Daoy (cell line): Measurements from ENCODE around the gene KLF2. TPM values are rescaled to one million over a fixed set of nuclear protein-coding genes. Genes with fewer than 3 reads are reported as not detected.
"Not testable (repeated sequence)": the region's sequence is repeated elsewhere in the genome, so short reads cannot be mapped to it uniquely, and the experiment has no call there.

Experiments
- DNase-seq: peaks from one replicate; pipeline ENCODE4 v3.0.0-alpha.2; 2015; ENCODE audit warnings: low read depth
- total RNA-seq: library from RNA; depleted of rRNA; stranded (reverse); fragments of >200 nt; shearing (Covaris generic); gene quantifications from 2 replicates; pipeline ENCODE4 v1.2.3, GENCODE V29; 2014; rRNA removed

KLF2 gene
- 0.33 and 1.9 TPM in 2 replicates for total RNA-seq

DNA sequence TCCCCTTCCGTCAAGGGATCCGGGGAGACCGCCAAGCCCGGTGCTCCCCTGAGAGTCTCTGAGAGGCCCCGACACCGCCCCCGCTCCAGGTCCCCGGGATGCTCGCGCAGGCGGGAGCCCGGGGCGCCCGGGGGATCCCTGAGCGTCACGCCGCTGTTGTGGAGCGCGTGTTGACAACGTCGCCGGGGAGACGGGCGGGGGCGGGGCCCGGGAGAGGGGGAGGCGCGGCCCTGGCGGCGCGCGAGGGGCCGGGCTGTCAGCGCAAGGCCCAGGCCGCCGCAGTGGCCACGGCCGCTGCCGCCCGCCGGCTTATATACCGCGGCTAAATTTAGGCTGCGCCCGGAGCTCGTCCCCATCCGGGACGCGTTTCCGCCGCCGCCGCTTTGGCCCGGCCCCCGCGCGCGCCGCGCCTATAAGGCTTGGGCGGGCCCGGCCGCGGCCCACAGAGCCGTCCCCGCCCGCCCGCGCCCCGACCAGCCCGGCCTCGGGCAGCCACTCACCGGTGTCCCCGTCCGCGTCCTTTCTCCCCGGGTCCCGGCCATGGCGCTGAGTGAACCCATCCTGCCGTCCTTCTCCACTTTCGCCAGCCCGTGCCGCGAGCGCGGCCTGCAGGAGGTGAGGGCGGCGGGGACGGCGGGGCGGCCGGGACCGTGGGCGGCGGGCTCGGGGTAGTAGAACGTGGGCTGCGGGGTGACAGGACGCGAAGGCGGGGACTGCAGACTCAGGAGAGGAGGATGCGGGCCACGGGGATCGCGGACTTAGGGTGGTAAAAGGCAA lies at the start of gene KLF2:
Gene KLF2, plus strand, starts transcription at position 443 of the 777 bp plus-strand sequence. Its CDS starts 98 bp downstream, at position 541.
- peak; percentile 92 for DNase-seq

DNA sequence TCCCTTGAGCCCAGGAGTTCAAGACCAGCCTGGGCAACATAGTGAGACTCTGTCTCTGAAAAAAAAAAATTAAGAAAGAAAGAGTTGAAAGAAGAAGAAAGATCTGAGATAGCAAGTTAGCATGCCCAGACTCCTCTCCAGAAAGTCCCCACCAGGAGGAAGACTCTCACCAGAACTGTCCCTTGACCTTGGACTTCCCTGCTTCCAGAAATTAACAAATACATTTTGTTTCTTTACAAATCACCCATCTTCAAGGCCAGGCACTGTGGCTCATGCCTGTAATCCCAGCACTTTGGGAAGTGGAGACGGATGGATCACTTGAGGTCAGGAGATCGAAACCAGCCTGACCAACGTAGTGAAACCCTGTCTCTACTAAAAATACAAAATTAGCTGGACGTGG lies 44.3 kb upstream of the KLF2 start:
- DNase-seq: no peak

DNA sequence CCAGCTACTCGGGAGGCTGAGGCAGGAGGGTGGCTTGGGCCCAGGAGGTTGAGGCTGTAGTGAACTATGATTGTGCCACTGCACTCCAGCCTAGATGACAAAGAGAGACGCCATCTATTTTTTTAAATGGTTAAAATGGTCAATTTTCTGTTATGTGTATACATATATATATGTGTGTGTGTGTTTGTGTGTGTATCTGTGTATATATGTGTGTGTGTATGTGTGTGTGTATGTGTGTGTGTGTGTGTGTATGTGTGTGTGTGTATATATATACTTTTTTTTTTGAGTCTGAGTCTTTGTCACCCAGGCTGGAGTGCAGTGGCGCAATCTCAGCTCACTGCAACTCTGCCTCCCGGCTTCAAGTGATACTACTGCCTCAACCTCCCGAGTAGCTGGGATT lies 42.9 kb upstream of the KLF2 start:
- DNase-seq: no peak

DNA sequence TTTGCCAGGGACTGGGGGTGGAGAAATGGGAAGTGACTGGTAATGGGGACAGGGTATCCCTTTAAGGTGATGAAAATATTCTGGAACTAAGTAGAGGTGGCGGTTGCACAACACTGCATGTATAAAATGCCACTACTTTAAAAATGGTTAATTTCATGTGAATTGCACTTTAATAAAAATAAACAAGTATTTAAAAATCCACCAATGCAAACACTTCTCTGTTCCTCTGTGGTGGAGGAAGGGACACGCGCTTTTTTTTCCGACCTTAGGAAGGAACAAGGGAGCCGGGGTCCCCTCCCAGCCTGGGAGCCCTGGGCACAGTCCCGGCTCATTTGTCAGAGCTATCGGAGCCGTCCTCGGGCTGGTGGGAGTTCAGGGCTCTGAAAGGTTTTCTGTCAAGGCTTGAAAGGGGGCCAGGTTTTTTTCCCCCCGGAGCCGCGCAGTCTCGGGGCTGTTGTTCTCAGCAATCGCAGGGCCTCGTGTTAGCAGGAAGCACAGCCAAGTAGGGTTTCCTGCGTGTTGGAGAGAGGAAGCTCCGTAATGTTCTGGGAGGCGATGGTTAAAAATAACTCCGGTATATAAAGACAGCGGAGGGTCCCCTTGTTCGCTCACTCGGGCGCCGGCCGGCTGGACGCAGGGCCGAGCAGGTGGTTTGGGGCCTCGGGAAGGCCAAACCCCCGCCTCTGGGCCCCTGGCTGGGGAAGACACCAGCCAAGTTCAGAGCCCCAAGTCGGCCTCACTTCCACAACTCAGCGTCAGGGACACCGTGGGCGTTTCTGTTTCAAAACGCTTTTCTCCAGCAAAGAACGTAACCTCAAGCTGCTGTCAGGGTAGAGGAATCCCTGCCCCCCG lies 41.2 kb upstream of the KLF2 start:
- no peak for DNase-seq

DNA sequence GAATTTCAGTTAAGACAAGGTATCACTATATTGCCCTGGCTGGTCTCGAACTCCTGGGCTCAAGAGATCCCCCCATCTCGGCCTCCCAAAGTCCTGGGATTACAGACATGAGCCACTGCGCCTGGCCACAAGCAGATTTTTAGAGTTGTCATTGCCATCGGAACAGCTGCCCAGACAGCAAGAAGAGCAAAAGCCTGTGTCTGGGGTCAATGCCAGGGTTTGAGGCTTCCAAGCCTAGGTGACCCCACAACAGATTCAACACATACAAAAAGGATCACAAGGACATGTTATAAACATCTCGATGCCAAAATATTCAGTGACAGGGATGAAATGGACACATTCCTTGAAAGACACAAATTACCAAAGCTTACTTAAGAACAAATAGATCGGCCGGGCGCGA lies 40.1 kb upstream of the KLF2 start:
- no peak for DNase-seq

DNA sequence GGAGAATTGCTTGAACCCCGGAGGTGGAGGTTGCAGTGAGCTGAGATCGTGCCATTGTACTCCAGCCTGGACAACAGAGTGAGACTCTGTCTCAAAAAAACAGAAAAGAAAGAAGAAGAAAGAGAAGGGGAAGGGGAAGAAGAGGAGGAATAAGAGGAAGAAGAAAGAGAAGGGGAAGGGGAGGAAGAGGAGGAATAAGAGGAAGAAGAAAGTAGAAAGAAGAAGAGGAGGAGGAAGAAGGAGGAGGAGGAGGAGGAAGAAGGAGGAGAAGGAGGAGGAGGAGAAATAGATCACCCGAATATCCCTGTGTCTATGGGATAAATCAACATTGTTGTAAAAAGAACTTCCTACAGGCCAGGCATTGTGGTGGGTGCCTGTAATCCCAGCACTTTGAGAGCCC lies 39.5 kb upstream of the KLF2 start:
- DNase-seq: not testable (repeated sequence)

DNA sequence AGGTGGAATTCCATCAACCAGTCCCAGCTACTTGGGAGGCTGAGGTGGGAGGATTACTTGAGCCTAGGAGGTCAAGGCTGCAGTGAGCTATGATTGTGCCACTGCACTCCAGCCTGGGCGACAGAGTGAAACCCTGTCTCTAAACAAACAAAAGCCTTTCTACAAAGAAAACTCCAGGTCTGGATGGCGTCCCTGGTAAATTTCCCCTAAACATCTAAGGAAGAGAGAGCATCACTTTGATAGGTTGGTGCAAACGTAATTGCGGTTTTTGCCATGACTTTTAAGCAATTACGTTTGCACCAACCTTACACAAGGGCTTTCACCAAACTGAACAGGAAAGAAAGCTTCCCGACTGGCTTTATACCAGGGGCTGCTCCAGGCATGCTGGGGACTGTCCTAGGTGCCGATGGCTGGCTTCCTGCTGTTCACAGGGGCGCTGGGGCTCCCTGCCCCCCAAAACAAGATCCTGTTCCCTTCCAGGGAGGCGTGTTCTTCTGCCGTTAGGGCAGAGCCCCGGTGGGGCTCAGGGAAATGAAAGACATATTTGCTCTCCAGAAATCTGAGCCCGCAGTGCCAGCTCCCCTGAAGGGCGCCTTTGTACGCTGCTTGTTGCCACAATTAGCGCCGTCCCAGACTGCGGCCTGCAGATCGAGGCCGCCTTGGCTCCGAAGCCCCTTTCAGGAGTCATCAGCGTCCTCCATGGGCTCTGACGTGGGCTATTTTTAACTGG lies 38.7 kb upstream of the KLF2 start:
- no peak for DNase-seq

DNA sequence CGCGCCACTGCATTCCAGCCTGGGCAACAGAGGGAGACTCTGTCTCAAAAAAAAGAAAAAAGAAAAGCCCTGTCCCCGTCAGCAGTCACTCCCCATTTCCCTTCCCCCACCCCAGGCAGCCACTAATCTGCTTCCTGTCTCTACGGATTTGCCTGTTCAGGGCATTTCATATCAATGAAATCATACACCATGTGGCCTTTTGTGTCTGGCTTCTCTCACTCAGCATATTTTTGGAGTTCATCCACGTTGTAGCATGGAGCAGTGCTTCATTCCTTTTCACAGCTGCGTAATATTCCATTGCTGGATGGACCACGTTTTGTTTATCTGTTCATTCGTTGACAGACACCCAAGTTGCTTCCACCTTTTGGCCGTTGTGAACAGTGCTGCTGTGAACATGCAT lies 36.1 kb upstream of the KLF2 start:
- no peak for DNase-seq

DNA sequence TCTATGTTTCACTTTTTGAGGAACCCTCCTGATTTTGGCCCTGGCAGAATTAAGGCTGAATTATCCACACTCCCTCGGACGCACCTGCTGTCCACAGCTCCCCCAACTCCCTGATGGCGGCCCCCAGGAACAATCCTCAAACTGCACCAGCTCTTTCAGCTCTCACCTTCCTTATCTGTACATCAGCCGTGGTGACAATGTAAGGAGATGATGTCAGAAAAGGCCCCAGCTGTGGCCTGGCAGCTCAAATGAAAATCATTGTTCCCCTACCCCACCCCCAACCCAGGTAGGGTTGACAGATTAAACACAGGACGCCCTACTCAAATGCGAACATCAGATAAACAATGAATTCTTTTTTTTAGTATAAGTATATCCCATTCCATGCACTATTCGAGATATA lies 35.0 kb upstream of the KLF2 start:
- DNase-seq: no peak

DNA sequence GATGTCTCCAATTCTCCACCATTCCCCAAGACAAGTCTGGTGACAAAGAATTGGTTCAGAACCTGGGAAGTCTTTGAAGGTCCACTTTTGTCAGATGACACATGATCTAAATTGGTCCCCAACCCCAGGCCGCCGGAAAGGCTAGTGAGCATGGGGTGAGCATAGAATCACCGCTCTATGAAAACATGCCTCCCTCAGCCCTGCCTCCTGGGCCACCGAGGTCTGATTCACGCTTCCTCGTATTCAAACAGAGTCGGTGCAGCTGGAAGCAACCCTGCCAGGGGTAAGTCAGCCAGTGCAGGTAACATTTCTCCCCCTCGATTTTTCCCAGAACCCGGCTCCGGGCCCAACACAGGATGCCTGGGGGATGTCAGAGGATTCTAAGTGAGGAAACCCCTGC lies 33.9 kb upstream of the KLF2 start:
- DNase-seq: no peak

DNA sequence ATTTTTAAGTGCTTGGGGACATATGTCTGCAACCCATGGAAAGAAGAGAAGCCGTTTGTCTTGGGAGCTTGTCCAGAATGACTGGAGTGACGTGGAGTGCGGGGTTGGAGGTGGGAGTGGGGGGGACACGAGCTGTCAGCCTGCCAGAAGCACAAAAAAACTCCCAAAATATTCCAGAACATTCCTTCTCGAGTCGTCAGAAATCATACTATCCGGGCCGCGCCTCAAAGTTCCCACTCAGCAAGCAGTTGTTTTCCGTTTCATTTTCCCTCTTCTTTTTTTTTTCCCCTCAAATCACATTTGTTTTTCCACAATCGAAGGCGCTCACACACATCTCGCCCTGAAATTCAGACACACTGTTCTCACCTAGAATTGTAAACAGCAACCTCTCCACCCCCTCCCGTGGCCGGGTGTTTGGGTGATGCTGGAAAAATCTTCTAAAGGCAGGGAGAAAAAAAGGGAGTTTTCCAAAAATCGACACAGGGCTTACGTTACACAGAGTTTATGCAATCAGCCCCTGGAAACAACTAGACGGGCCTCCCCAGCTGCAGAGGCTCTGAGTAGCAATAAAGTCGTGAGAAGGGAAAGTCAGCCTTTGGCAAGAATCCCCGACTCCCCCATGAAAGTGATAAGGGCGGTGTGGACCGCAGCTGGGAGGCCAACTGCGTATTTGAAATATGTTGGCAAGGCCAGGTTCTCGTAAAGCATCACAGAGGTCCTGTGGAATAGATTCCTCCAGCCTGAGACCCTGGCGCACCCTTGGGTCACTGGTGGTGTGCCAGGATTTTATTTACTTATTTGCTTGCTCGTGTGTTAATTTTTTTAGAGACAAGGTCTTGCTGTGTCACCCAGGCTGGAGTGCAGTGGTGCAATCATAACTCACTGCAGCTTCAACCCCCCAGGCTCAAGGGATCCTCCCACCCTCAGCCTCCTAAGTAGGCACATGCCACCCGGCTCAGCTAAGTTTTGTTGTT lies 31.2 kb upstream of the KLF2 start:
- DNase-seq: peak; percentile 91

DNA sequence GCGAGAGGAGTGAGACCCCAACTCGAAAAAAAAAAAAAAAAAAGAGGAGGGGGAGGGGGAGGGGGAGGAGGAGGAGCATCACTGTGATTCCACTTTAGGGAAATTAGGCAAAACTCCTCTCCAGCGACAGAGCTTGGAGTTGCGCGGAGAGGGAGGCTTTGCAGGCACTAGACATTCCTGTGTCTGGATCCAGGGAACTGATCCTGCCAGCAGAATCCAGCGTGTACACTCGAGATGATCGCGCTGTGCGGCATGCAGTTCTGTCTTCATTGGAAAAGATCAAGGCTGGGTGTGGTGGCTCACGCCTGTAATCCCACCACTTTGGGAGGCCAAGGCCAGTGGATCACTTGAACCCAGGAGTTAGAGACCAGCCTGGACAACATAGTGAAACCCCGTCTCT lies 29.6 kb upstream of the KLF2 start:
- no peak for DNase-seq

DNA sequence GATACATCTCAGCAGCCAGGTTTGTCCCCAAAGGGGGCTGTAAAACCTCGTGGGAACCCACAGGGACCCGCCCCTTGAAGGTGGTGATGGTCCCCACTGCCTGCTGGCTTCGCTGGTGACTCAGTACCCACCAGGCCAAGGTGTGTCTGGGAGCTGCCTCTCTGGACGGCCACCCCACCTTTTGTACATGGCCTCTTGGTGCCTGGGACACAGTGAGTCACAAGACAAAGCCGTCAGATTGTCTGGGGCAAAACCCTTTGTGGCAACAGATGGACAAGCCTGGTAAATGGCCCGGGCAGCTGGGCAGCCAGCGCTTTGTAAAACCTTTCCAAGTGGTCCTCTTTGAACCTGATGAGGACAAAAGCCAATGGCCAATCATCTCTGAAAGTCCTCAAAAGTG lies 27.9 kb upstream of the KLF2 start:
- peak; percentile 37 for DNase-seq

DNA sequence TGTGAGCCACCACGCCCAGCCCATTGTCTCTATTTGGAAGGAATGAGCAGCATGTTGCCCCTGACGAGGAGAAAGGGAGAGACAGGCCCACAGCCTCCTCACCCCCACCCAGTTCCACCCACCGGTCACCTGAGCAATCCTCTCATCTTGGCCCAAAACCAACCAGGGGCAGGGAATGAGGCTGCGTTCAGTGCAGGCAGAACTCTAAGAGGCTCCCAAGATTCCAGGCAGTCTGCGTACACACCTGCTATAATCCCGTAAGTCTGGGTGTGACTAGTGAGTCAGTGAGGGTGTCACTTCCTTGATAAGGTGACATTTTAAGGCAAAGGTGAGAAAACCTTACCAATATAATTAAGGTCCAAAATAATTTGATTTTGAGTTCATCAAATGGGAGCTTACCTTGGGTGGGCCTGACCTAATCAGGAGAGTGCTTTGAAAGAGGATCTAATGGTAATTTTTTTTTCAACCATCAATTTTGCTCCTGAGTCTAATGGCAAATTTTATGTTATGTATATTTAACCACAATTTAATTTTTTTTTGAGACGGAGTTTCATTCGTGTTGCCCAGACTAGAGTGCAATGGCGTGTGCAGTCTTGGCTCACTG lies 26.9 kb upstream of the KLF2 start:
- no peak for DNase-seq

DNA sequence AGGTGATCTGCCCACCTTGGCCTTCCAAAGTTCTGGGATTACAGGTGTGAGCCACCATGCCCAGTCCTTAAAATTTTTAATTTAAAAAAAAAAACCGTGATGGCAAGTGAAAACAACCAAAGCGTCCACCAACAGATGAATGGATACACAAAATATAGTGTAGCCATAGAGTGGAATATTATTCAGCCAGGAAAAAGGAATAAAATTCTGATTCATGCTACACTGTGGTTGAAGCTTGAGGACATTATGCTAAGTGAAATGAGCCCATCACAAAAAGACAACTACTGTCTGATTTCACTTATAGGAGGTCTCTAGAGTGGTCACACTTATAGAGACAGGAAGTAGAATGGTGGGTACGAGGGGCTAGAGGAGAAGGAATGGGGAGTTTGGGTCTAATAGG lies 26.3 kb upstream of the KLF2 start:
- no peak for DNase-seq

DNA sequence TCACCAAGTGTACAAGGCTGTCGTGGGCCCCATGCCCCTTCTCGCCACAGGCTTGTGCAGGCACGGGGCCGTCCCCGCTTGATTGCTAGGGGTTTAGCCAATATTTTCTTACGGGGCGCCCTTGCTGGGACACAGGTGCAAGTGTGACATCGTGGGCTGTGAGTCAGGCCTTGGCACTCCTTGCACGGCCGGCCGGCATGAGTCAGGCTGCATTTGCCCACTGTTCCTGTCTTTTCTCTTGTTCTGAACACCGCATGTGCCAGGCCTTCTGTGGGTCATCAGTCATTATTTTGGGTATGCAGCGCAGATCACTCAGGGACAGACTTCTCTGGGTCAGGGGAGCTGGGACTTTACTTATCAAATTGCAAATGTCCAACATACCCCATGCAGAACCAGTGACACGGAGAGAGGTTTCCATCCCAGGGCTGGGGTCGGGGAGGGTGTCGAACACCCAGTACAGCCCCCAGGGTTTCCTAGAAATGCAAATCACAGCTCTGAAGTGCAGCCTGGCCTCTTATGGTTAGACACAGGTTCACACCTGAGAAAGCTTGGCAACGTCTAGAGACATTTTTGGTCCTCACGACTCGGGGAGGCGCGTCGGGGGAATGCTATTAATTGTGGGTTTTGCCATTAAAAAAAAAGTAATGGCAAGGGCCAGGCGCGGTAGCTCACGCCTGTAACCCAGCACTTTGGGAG lies 22.5 kb upstream of the KLF2 start:
- DNase-seq: peak; percentile 92

DNA sequence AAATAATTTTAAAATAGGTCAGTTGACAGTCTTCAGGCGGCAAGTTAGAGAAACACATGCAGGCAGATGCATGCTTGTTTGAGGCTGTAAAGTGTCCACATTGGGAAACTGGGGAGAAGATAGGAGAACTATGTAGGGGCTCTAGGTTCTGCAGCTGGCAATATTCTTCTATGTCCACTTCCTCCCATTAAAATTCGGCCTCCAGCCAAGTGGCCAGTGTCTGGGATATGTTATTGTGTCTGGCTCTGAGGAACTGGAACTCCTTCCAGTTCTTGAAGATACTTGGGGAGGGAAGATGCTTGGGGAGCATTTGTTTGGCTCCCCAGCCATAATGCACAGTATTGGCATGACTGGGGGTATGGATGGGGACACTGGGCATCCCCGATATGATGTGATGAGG lies 20.9 kb upstream of the KLF2 start:
- DNase-seq: no peak

DNA sequence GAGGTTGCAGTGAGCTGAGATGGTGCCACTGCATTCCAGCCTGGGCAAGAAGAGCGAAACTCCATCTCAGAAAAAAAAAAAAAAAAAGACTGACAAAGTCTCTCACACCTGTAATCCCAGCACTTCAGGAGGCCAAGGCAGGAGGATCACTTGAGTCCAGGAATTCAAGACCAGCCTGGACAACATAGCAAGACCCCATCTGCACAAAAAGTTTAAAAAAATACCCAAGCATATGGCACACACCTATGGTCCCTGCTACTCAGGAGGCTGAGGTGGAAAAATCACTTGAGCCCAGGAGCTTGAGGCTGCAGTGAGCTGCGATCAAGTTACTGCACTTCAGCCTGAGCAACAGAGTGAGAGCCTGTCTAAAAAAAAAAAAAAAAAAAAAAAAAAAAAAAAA lies 20.1 kb upstream of the KLF2 start:
- not testable (repeated sequence) for DNase-seq

DNA sequence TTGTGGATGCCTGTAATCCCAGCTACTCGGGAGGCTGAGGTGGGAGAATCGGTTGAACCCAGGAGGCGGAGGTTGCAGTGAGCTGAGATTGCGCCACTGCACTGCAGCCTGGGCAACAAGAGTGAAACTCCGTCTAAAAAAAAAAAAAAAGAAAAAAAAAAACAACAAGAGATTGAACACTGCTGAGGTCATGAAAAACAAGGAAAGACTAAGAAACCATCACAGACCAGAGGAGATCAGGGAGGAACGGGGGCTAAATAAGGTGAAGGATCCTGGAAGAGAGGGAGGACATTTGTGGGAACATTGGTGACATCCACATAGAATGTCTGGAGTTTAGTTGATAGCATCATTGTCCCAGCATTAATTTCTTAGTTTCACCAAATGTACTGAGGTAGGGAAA lies 19.6 kb upstream of the KLF2 start:
- DNase-seq: not testable (repeated sequence)

DNA sequence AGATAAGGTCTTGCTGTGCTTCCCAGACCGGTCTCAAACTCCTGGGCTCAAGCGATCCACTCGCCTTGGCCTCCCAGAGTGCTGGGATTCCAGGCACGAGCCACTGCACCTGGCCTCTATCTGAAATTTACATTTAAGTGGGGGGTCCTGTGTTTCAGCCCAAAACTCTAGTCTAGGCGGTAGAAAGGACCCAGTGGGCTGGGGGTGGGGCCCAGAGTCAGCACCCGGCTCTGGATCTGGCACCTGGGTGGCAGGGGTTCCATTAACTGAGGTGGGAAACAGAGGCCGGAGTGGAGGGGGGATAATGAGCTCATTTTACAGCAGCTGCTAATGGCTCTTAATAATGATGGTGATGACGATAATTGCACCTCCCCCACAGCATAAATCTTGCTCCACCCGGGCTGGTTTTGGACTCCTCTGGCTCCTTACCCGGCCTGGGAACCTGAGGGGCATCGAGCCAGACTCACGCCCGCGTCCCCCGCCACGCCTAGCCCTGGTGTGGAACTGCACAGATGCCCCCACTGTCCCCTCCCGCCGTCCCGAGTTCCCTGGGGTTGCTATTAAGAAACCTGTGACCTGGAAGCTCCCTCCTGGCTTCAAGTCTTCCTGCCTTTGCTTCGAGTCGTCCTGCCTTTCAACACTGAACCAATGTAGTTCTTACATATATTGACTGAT lies 17.8 kb upstream of the KLF2 start:
- DNase-seq: no peak
